OCI-LY3 (cell line): ENCODE results near the gene SDHAF3.

Experiments used
- H2AFZ ChIP-seq: fragments of 200-600, 300-600 bp; shearing (Covaris generic); 2 replicates; pipeline ENCODE4 v1.6.0; 2014; ENCODE audit warnings: antibody characterized with exemption, low read depth, low read length
- H3K27ac ChIP-seq: fragments of 200-600, 300-600 bp; sonication (generic); 2 replicates; pipeline ENCODE4 v1.5.1; 2014; ENCODE audit warnings: mild to moderate bottlenecking, low read length, moderate library complexity, mixed read lengths
- H3K27me3 ChIP-seq: fragments of 200-600, 300-600 bp; sonication (generic); 2 replicates; pipeline ENCODE4 v1.6.1; 2014; ENCODE audit warnings: low read depth, low read length, mixed read lengths
- H3K36me3 ChIP-seq: fragments of 200-600, 300-600 bp; sonication (generic); replicated peaks from 2 replicates; pipeline ENCODE3; 2014; ENCODE audit warnings: low read depth, low read length, mixed read lengths
- H3K4me1 ChIP-seq: fragments of 300-600, 200-600 bp; sonication (generic); 2 replicates; pipeline ENCODE4 v1.6.1; 2014; ENCODE audit warnings: low read length, mixed read lengths
- H3K4me2 ChIP-seq: fragments of 200-600, 300-600 bp; sonication (generic); 2 replicates; pipeline ENCODE4 v1.6.1; 2014; ENCODE audit warnings: low read length, mixed read lengths
- H3K4me3 ChIP-seq: fragments of 300-600, 200-600 bp; sonication (generic); 2 replicates; pipeline ENCODE4 v1.5.1; 2014; ENCODE audit warnings: antibody characterized with exemption, mild to moderate bottlenecking, low read length, moderate library complexity
- H3K79me2 ChIP-seq: fragments of 300-600, 200-600 bp; shearing (Covaris generic); 2 replicates; pipeline ENCODE4 v1.6.1; 2014; ENCODE audit warnings: mild to moderate bottlenecking, low read length, mixed read lengths
- H3K9ac ChIP-seq: fragments of 300-600, 200-600 bp; shearing (Covaris generic); 2 replicates; pipeline ENCODE4 v1.6.0; 2014; ENCODE audit warnings: mild to moderate bottlenecking, low read length, moderate library complexity
- H3K9me3 ChIP-seq: fragments of 200-600, 300-600 bp; shearing (Covaris generic); 2 replicates; pipeline ENCODE4 v1.6.1; 2014; ENCODE audit warnings: low read length, mixed read lengths; ENCODE audit not compliant: insufficient read depth
- H4K20me1 ChIP-seq: fragments of 200-600, 300-600 bp; sonication (generic); 2 replicates; pipeline ENCODE4 v1.6.1; 2016; ENCODE audit warnings: low read length, mixed read lengths; ENCODE audit not compliant: insufficient read depth
- CTCF ChIP-seq: fragments of 200-600, 300-600 bp; sonication (generic); IDR thresholded peaks from 2 replicates; pipeline ENCODE4 v1.5.1; 2014; ENCODE audit warnings: antibody characterized with exemption, low read length, low read depth
- EZH2phosphoT487 ChIP-seq: fragments of 200-600 bp; shearing (Covaris generic); IDR thresholded peaks from 2 replicates; pipeline ENCODE4 v1.6.1; 2018; ENCODE audit warnings: antibody characterized with exemption, mixed run types, low read depth

Gene SDHAF3

GRCh38 chr7:97218767-97219166 is 101.3 kb downstream of the SDHAF3 start:
- Histone ChIP-seq H3K4me3 (no peak overlapping the region), H3K79me2 (no peaks in the 10 kb centered on the region), H3K4me2 (no peak overlapping the region), H3K27ac (no peak overlapping the region), H3K9me3 (no peaks in the 10 kb centered on the region; the same call in 1 of the 2 replicates), H3K36me3 (no peaks in the 10 kb centered on the region), H3K9ac (no peak overlapping the region), H2AFZ (no peak overlapping the region), H3K4me1 (peaks cover 8% of the 10 kb centered on the region), H4K20me1 (no peaks in the 10 kb centered on the region), H3K27me3 (no peaks in the 10 kb centered on the region; the same call in 1 of the 2 replicates)
- TF ChIP-seq CTCF = no peak
- no peak for TF ChIP-seq EZH2phosphoT487

GRCh38 chr7:97219237-97219636 is 101.7 kb downstream of the SDHAF3 start:
- Histone ChIP-seq H3K4me1 (peaks cover 8% of the 10 kb centered on the region), H3K4me2 (no peak overlapping the region), H4K20me1 (no peaks in the 10 kb centered on the region), H3K9ac (no peak overlapping the region), H3K9me3 (no peaks in the 10 kb centered on the region; the same call in 1 of the 2 replicates), H3K79me2 (no peaks in the 10 kb centered on the region), H3K4me3 (no peak overlapping the region), H3K36me3 (no peaks in the 10 kb centered on the region), H3K27me3 (no peaks in the 10 kb centered on the region; the same call in 1 of the 2 replicates), H2AFZ (no peak overlapping the region), H3K27ac (no peak overlapping the region)
- TF ChIP-seq EZH2phosphoT487 = no peak
- TF ChIP-seq CTCF = no peak

- Histone ChIP-seq H2AFZ (no peak overlapping the region), H3K36me3 (no peaks in the 10 kb centered on the region), H3K79me2 (no peaks in the 10 kb centered on the region), H3K27ac (no peak overlapping the region), H3K4me3 (no peak overlapping the region), H3K4me1 (peaks cover 8% of the 10 kb centered on the region), H3K9ac (no peak overlapping the region), H4K20me1 (no peaks in the 10 kb centered on the region), H3K9me3 (no peaks in the 10 kb centered on the region), H3K27me3 (no peaks in the 10 kb centered on the region; the same call in 1 of the 2 replicates), H3K4me2 (no peak overlapping the region)
- TF ChIP-seq EZH2phosphoT487 = no peak
- no peak for TF ChIP-seq CTCF
These were observed 106.8 kb downstream of the SDHAF3 start for GRCh38 chr7:97224316-97224715.

GRCh38 chr7:97226541-97226940 is 109.0 kb downstream of the SDHAF3 start:
- no peaks in the 10 kb centered on the region; the same call in 1 of the 2 replicates for H3K27me3 ChIP-seq
- no peak for TF ChIP-seq EZH2phosphoT487
- no peak for TF ChIP-seq CTCF
- H3K79me2 ChIP-seq = no peaks in the 10 kb centered on the region
- no peaks in the 10 kb centered on the region for H3K36me3 ChIP-seq
- H3K9ac ChIP-seq = no peak overlapping the region
- H3K27ac ChIP-seq = no peak overlapping the region
- H3K4me1 ChIP-seq = peaks cover 8% of the 10 kb centered on the region
- no peaks in the 10 kb centered on the region for H4K20me1 ChIP-seq
- no peaks in the 10 kb centered on the region for H3K9me3 ChIP-seq
- no peak overlapping the region for H3K4me3 ChIP-seq
- no peak overlapping the region for H3K4me2 ChIP-seq
- H2AFZ ChIP-seq = no peak overlapping the region
